ENCODE data around the gene TBXA2R.

DNA sequence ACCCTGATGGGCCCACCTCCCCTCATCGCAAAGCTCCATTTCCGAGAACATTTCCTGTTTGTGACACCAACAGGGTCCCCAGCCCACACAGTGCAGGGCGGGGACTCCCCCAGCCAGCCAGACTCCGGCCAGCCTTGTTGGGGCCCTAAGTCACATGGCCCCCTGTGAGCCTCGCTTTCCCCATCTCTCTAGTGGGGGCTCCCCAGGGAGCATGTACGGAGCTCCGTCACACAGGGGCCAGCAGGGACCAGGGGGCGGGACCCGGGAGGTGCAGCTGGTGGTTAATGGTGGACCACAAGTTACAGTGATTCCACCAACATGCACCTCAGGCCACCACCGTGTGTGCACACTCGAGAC is 1.7 kb downstream of the TBXA2R start:
- TF ChIP-seq, protein P1, sequence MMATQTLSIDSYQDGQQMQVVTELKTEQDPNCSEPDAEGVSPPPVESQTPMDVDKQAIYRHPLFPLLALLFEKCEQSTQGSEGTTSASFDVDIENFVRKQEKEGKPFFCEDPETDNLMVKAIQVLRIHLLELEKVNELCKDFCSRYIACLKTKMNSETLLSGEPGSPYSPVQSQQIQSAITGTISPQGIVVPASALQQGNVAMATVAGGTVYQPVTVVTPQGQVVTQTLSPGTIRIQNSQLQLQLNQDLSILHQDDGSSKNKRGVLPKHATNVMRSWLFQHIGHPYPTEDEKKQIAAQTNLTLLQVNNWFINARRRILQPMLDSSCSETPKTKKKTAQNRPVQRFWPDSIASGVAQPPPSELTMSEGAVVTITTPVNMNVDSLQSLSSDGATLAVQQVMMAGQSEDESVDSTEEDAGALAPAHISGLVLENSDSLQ (IDR thresholded peaks at IDR 0.05): no peak
- TF ChIP-seq FOXK2 (IDR thresholded peaks at IDR 0.05) (no peak), FOXA1 (IDR thresholded peaks at IDR 0.05) (no peak), L3MBTL2 (conservative IDR thresholded peaks at IDR 0.05) (no peak), HDGF (IDR thresholded peaks at IDR 0.05; ENCODE audit: borderline replicate concordance) (no peak), BHLHE40 (IDR thresholded peaks at IDR 0.05; ENCODE audit: borderline replicate concordance) (no peak)

Measured in HEK293T (cell line).